SK-N-MC (cell line): Measurements from ENCODE around the gene UBE4B.

Source experiments
- DNase-seq: peaks from one replicate; pipeline ENCODE4 v3.0.0-alpha.2; 2011; ENCODE audit warnings: low read depth, low spot score
- H3K27ac ChIP-seq: fragments of 200-600 bp; sonication (generic); 2 replicates; pipeline ENCODE4 v1.5.1; 2016; ENCODE audit warnings: mixed run types
- H3K36me3 ChIP-seq: fragments of 200-600 bp; sonication (generic); 2 replicates; pipeline ENCODE4 v1.6.1; 2017; ENCODE audit warnings: antibody characterized with exemption, low read length, mixed read lengths; ENCODE audit not compliant: insufficient read depth
- H3K4me3 ChIP-seq: fragments of 200-600 bp; sonication (generic); 2 replicates; pipeline ENCODE4 v1.5.1; 2016
- H3K9ac ChIP-seq: fragments of 200-600 bp; sonication (generic); 2 replicates; pipeline ENCODE4 v1.8.0; 2017; ENCODE audit warnings: mixed run types, mixed read lengths; ENCODE audit not compliant: insufficient read length
- H3K9me3 ChIP-seq: fragments of 200-600 bp; sonication (generic); 2 replicates; pipeline ENCODE4 v1.6.1; 2017; ENCODE audit warnings: low read depth, mild to moderate bottlenecking, antibody characterized with exemption, low read length, moderate library complexity, mixed read lengths
- EZH2 ChIP-seq: fragments of 200-600 bp; sonication (generic); IDR thresholded peaks from one replicate; pipeline ENCODE4 v1.6.1; 2017; ENCODE audit warnings: antibody characterized with exemption
- FOXP2 ChIP-seq: optimal IDR thresholded peaks from 2 replicates; pipeline ENCODE3; 2011; ENCODE audit warnings: mild to moderate bottlenecking, moderate library complexity; ENCODE audit not compliant: insufficient read depth; ENCODE audit errors: extremely low read length, control extremely low read depth
- POLR2AphosphoS5 ChIP-seq: IDR thresholded peaks from 2 replicates; pipeline ENCODE4 v1.6.1; 2012; ENCODE audit warnings: mild to moderate bottlenecking, low read depth, low read length, borderline replicate concordance

UBE4B gene

GRCh38 chr1:10074059-10074851 lies 41.5 kb downstream of the UBE4B start:
- Histone ChIP-seq H3K9me3 (no peaks in the 10 kb centered on the region), H3K9ac (no peak overlapping the region), H3K4me3 (no peak overlapping the region), H3K27ac (no peak overlapping the region), H3K36me3 (peaks cover 3% of the 10 kb centered on the region; the same call in 1 of the 2 replicates)
- DNase-seq: no peak
- TF ChIP-seq FOXP2 (no peak), EZH2 (no peak), POLR2AphosphoS5 (no peak)

DNA sequence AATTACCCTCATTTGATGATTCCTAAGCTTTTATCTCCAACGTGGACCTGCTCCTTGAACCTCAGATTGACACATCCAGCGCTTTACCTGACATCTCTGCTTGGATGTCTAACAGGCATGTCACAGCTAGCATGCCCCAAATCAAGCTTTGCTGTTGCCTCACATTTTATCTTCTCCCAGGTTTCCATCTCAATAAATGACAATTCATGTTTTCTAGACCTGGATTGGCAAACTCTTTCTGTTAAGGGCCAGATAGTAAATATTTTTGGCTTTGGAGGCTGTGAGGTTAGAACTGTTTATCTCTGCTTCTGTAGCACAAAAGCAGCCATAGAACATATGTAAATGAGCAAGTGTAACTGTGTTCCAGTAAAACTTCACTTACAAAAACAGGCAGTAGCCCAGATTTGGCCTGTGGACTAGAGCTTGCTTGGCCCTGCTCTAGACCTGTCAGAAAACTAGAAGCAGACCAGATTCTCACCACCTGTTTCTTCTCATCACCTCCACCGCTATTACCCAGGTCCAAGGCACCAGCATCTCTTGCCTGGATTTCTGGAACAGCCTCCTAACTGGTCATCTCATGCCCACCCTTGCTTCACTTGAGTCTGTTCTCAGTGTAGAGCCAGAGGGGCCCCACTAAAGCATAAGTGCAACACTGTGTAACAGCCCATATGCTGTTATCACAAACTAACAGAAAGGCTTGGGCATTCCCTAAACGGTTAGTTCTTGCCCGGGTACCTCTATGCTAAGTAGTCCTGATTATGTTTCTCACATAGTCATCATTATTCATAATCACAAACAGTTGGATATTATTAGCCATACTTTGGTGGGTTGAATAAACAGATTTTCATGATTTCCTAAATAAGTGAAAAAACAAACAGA lies 42.3 kb downstream of the UBE4B start:
- H3K27ac ChIP-seq: no peak overlapping the region
- no peak overlapping the region for H3K4me3 ChIP-seq
- no peak for DNase-seq
- no peaks in the 10 kb centered on the region for H3K9me3 ChIP-seq
- H3K9ac ChIP-seq: no peak overlapping the region
- no peak for TF ChIP-seq POLR2AphosphoS5
- TF ChIP-seq FOXP2: no peak
- no peak for TF ChIP-seq EZH2
- peaks cover 3% of the 10 kb centered on the region; the same call in 1 of the 2 replicates for H3K36me3 ChIP-seq

DNA sequence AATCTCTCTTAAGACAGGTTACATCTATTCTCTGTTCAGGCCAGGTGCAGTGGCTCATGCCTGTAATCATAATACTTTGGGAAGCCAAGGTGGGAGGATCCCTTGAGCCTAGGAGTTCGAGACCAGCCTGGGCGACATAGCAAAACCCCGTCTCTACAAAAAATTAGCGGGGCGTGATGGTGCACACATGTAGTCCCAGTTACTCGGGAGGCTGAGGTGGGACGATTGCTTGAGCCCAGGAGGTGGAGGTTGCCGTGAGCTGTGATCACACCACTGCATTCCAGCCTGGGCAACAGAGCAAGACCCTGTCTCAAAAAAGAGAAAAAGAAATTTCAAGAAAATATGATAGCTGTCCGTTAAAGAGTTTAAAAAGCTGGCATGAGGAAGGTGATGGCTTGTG lies 43.0 kb downstream of the UBE4B start:
- TF ChIP-seq POLR2AphosphoS5 (no peak), EZH2 (no peak), FOXP2 (no peak)

GRCh38 chr1:10078494-10078893 lies 45.7 kb downstream of the UBE4B start:
- Histone ChIP-seq H3K9ac (no peak overlapping the region), H3K9me3 (no peaks in the 10 kb centered on the region), H3K36me3 (peaks cover 9% of the 10 kb centered on the region), H3K27ac (no peak overlapping the region), H3K4me3 (no peak overlapping the region)
- TF ChIP-seq FOXP2 (no peak), POLR2AphosphoS5 (no peak), EZH2 (no peak)
- DNase-seq: no peak

More for the DNA sequence above, 43.0 kb downstream of the UBE4B start:
- no peak overlapping the region for H3K4me3 ChIP-seq
- no peak for DNase-seq
- no peaks in the 10 kb centered on the region for H3K9me3 ChIP-seq
- peaks cover 8% of the 10 kb centered on the region for H3K36me3 ChIP-seq
- no peak overlapping the region for H3K9ac ChIP-seq
- no peak overlapping the region for H3K27ac ChIP-seq

- H3K9ac ChIP-seq: no peak overlapping the region
- DNase-seq: no peak
- H3K36me3 ChIP-seq: peaks cover 6% of the 10 kb centered on the region
- TF ChIP-seq POLR2AphosphoS5 (no peak), EZH2 (no peak), FOXP2 (no peak)
- no peaks in the 10 kb centered on the region for H3K9me3 ChIP-seq
- no peak overlapping the region for H3K4me3 ChIP-seq
- H3K27ac ChIP-seq: no peak overlapping the region
These were observed 47.8 kb downstream of the UBE4B start for GRCh38 chr1:10080523-10080922.

DNA sequence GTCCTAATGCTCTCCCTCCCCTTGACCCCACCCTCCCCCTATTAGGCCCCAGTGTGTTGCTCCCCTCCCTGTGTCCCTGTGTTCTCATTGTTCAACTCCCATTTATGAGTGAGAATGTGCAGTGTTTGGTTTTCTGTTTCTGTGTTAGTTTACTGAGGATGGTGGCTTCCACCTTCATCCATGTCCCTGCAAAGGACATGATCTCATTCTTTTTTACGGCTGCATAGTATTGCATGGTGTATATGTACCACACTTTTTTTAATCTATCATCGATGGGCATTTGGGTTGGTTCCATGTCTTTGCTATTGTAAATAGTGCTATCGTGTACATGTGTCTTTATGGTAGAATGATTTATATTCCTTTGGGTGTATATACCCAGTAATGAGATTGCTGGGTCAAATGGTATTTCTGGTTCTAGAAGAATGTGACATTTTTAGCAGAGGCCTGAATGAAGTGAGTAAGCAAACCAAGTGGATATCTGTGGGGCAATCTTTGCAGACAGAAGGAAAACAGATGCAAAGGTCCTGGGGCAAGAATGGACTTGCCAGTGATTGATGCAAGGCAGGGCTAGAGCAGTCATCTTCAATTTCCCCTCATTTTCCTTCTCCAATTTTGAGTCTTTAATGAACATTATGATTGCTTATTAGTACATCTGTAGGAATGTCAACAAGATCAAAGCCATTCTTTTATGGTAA lies 50.2 kb downstream of the UBE4B start:
- no peak overlapping the region for H3K27ac ChIP-seq
- H3K9me3 ChIP-seq: no peaks in the 10 kb centered on the region
- TF ChIP-seq POLR2AphosphoS5 (no peak), EZH2 (no peak), FOXP2 (no peak)
- H3K9ac ChIP-seq: no peak overlapping the region
- DNase-seq: no peak
- H3K36me3 ChIP-seq: peaks cover 8% of the 10 kb centered on the region
- H3K4me3 ChIP-seq: no peak overlapping the region

- DNase-seq: no peak
- peaks cover 9% of the 10 kb centered on the region for H3K36me3 ChIP-seq
- no peak for TF ChIP-seq POLR2AphosphoS5
- TF ChIP-seq FOXP2: no peak
- TF ChIP-seq EZH2: no peak
These were observed 51.3 kb downstream of the UBE4B start for GRCh38 chr1:10084045-10084444.

GRCh38 chr1:10085076-10085475 lies 52.3 kb downstream of the UBE4B start:
- Histone ChIP-seq H3K27ac (no peak overlapping the region), H3K9ac (no peak overlapping the region), H3K9me3 (no peaks in the 10 kb centered on the region), H3K36me3 (peaks cover 9% of the 10 kb centered on the region), H3K4me3 (no peak overlapping the region)
- TF ChIP-seq EZH2 (no peak), FOXP2 (no peak), POLR2AphosphoS5 (no peak)
- no peak for DNase-seq

More at GRCh38 chr1:10084045-10084444, 51.3 kb downstream of the UBE4B start:
- Histone ChIP-seq H3K4me3 (no peak overlapping the region), H3K27ac (no peak overlapping the region), H3K9me3 (no peaks in the 10 kb centered on the region), H3K9ac (no peak overlapping the region)
